Right lobe of liver (tissue), 4 donors: ENCODE results near the gene CTCF.

Experiments
- POLR2A ChIP-seq: fragments of 450-650 bp; IDR thresholded peaks from one replicate; pipeline ENCODE4 v1.6.1; 2017; ENCODE audit warnings: antibody characterized with exemption, mild to moderate bottlenecking
- TF ChIP-seq, protein P1 (sequence below), 4 donors: fragments of 200-600 bp in 3 of 4; fragments of 450-650 bp in 1 of 4; IDR thresholded peaks; one replicate each; pipeline versions ENCODE4 v1.5.1 to v1.8.0; 2016 to 2022; ENCODE audit warnings: antibody characterized with exemption in 4 of 4, mild to moderate bottlenecking in 2 of 4
- donor health status: DM: no; HTN: no; CAD: no.
- donor health status: DM: no; HTN: no; CAD: no.
- donor health status: DM: no; HTN: yes; CAD: no.

DNA sequence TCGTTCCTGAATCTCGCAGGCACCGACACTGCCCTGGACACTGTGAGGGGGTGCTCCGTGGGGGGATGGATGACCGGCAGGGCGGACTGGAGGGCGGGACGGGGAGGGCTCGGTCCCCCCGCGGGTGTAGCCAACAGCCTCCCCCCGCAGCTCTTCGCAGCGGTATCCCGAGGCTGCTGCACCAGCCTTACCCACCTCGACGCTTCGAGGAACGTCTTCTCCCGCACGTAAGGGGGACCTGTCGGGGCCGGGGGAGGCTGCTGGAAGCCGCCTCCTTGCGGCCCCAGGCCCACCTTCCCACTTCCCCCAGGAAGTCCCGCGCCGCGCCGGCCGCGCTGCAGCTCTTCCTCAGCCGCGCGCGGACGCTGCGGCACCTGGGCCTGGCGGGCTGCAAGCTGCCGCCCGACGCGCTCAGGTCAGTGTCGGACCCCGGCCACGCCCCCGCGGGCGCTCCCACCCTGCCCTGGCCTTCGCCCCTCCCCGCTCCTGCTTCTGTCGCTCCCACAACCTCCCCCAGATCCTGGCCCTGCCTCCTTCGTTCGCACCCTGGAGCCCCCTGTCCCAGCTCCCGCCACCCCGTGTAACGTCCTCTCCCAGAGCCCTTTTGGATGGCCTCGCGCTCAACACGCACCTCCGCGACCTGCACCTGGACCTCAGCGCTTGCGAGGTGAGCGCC lies 85.9 kb downstream of the CTCF start:
- TF ChIP-seq, protein P1, sequence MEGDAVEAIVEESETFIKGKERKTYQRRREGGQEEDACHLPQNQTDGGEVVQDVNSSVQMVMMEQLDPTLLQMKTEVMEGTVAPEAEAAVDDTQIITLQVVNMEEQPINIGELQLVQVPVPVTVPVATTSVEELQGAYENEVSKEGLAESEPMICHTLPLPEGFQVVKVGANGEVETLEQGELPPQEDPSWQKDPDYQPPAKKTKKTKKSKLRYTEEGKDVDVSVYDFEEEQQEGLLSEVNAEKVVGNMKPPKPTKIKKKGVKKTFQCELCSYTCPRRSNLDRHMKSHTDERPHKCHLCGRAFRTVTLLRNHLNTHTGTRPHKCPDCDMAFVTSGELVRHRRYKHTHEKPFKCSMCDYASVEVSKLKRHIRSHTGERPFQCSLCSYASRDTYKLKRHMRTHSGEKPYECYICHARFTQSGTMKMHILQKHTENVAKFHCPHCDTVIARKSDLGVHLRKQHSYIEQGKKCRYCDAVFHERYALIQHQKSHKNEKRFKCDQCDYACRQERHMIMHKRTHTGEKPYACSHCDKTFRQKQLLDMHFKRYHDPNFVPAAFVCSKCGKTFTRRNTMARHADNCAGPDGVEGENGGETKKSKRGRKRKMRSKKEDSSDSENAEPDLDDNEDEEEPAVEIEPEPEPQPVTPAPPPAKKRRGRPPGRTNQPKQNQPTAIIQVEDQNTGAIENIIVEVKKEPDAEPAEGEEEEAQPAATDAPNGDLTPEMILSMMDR (IDR thresholded peaks at IDR 0.05), result no peak
- TF ChIP-seq POLR2A, result no peak
